ENCODE measurements around the gene MCOLN2.
A peak's percentile ranks its signal among the peaks of the same experiment; 100 is the strongest.
"Not testable (repeated sequence)": the region's sequence is repeated elsewhere in the genome, so short reads cannot be mapped to it uniquely, and the experiment has no call there.

The MCOLN2 gene

DNA sequence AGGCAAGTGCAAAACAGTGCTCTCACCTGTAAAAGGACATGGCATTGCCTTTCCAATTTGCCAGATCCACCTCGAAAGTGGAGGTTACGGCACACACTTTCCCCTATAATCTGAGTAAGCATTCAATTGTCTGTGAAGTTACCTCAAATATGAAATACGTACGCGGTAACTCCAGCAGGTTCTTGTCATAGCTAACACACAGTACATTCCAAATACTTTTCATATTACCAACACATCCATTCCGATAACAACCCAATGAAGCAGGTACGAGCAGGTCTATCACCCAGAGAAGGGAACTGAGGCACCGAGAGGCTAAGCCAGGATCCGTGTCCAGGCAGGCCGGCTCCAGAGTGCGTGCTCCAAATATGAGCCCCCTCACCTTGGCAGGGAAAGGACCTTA, 57.2 kb downstream of the MCOLN2 start:
- DNase-seq, result no peak

DNA sequence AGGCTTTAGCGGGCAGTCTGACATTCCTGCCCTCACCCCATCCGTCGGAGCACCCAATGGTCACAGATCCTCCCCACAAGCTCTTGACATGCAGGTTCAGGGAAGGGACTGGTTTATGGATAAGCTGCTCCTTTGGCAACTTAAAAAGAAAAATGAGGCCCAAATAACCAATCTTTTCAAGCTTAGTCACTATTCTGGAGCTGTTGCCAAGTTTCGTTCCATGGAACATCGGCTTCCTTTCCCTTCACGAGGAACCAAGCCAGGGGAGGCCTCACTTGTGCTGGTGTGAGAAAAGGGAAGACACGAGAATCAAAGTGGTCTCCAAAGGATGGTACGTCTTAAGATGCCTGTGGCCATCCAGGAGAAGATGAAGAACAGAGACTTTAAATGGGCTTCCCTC, 57.8 kb downstream of the MCOLN2 start:
- DNase-seq, result no peak

DNA sequence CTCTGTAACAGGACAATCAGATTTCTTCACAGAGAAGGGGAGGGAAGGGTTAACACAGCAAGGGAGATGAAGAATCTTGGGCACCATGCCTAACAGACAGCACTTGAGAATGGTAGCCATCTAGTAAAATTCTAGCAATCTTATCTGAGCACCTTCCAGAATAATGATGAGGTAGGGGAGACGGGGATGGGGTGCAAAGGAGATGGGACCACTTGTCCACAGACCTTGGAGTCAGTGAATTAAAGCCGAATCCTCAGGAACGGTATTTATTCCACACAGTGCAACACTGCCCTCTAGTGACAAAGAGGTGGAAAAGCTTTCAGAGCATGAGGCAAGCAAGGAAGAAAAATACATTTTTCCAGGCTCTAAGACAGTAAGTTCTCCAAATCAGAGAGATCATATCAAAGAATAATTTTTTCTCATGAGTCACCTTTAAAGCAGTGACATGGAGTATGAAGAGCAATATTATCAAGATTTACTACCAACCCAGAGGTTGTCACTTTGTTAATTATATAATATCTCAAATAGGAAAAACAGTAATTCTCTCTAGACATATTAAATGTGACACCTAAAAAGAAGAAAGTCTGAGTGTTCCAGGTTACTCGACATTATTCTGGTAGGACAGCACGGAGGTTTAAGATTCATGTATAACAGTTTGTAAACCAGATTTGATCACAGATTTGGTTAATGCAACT, 60.6 kb downstream of the MCOLN2 start:
- DNase-seq, result peak; percentile 46

DNA sequence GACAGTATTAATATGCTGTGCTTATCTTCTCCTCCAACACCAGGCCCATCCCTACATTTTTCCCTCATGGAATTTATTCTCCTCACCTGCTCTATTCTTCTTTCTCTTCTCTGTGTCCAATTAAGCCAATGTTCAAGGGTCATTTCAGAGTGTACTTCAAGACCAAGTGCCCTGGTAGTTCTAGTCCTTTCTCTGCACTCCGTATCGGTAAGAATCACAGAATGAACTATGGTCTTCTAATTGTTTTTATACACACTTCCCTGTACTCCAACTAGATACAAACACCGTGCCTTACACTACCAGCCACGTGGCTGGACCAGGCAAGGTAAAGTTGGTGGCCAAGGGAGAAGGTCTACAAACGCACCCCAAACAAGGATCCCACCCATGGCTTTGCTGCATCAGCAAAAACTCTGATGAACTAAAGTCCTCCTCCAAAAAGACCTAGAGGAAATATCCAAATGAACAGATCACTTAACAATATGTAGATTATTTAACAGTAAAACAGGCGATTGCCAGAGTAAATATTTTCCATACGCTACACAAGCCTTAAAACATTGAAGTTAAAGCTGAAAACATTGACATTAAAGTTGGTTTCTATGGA, 63.8 kb downstream of the MCOLN2 start:
- DNase-seq, result no peak

DNA sequence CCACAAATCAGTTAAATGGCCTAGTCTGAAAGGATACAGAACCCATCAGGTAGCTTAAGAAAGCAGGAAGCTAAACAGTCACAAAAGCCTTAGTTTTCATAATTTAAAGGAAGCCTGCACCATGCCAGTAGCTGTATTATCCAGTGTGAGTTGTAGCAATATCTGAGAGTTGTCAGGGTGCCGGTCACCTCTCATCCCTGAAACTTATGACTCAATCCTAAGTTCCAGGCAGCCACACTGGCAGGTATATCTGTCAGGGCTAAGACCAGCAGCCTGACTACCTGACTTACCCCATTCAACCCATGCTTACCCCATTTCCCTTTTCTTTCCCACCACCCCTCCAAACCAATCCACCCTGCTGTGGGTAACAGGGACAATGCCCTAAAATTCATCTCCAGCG, 66.1 kb downstream of the MCOLN2 start:
- no peak for DNase-seq

DNA sequence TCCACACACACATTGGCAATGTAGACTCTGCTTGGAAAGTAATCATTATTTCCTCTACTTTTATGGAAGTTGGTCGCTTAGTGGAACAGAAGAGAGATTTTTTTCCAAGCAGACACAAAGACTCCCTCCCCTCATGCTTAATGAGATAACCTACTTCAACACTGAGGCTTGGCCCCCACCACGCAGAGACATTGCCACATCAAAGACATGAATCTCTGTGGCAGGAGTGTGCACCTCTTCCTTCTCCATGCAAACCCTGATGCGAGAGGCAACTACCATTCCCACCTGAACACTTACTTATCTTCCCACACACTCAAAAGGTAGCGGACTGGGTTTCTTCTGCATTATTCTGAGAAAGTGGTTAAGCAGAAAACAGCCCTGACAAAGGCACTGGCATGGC, 66.6 kb downstream of the MCOLN2 start:
- no peak for DNase-seq

DNA sequence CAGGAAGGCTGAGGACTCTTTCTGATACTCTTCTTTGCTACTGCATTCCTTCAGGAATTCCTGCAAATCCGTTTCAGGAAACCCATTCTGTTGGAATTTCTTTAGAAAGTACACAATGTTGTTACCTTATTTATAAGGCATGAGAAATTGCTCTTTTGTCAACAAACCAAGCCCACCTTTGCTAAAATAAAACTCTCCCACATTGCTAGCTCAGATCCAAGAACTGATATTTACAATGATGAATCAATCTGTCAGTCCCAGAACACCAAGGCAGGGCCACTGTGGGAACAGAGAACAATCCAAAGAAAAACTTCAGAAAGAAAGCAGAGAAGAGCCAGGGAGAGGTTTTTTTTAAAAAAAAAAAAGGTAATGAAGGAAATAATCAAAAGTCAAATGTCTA, 67.3 kb downstream of the MCOLN2 start:
- no peak for DNase-seq

DNA sequence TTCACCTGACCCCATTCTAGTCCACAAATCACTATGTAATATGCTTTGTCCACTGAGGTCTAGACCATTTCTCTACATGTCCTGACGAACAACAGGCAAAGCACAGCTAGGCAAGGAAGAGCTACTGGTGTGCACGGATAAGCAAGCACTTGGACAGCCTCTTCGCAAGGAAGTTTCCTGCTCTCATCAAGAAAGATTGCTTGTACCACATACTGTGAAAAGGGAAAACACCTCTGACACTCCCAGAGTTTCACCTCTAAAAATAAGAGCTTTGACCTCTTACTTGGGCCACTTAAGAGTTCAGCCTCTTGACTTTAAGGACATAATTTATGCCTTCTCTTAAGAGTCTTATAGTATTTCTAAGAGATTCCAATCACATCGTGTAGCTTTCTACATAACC, 67.9 kb downstream of the MCOLN2 start:
- no peak for DNase-seq

DNA sequence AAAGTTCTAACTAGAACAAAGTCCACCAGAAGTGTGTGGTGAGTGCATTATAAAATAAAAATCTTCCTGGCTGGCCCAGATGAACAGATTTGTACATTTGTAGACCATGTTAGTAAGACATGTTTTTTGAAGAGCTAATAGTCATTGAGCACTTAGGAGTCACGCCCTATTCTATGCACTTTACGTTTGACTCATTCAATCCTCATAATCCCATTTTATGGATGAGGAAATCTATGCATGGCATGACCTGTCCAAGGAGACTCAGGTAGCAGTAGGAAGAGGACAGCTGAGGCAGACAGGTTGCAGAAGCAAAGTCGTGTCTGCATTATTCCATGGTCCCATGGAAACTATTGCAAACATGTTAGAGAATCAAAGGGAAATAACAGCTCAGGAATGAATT, 73.6 kb downstream of the MCOLN2 start:
- no peak for DNase-seq

DNA sequence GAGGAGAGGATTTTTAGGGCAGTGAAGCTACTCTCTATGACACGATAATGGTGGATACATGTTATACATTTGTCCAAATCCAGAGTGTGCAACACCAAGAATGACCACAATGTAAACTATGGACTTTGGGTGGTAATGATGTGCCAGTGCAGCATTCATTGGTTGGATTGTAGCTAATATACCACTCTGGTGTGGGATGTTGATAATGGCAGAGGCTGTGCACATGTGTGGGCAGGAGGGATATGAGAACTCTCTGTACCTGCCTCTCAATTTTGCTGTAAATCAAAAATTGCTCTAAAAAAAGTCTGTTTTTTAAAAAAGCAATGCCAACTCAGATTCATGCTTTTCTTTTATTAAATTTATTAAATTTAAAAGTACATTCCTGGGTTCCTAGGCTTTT, 76.8 kb downstream of the MCOLN2 start:
- no peak for DNase-seq

DNA sequence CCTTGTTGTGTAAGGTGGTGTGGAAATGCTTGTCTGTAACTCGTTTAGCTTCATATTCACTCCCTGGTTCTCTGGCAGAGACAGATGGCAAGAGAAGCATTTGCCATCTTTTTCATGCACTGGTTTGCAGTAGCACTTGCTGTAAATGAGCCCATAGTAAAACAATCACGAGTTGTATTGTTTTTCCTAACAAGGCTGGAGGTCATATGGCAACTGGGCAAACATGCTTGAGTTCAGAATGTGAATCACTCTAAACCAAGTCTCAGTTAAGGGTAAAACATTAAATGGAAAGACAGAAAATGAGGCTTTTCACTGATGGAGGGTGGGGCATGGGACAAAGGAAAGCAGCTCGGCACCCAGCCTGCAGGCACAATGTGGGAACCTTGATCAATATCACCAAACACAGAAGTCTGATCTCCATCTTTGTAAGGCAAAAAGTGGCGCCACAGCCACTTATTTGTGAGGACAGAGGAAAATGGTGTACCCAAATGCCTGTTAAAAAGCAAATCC, 77.4 kb downstream of the MCOLN2 start:
- no peak for DNase-seq

DNA sequence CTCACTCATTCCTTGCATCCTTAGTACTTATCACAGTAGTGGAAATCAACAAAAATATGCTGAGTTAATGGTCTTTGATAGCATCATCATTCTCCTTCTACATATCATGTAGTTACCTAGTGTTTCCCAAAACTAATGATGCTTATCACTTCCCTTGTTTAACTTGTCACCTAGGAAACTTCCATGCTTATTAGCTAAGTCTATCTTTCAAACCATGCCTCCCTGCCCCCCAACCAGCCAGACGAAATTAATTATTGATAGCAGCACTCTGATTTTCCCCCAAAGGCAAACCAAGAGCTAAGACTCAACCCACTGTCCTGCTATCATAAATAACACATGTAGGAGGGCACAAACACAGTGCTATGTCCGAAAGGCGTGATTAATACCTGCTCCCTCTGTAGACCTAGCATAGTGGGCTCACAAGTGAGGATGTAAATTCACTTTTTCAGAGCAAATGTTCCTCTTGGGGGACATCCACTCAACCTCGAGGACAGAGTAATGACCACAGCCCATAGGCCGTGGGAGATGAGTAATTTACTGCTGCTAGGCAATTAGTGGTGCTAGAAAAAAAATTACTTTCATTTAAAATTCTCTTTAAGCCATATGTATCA, 78.1 kb downstream of the MCOLN2 start:
- no peak for DNase-seq

DNA sequence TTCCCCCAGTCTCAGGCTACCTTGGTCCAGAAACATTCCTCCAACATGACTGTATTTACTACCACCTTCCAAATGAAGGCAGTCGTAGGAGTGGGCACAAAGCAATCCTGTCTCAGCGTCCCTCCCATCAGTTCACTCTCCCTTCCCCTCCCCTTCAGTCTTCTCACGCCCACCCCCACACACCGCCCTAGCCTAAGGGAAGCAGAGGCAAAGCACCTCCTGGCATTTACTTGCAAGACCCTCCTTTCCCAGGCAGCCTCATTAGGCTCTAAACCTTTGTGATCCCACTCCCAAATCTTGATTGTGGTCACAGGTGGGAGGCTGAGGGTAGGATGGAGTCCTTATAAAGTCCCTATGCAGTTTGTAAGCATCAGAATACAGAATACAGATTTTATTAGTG, 80.0 kb downstream of the MCOLN2 start:
- no peak for DNase-seq

DNA sequence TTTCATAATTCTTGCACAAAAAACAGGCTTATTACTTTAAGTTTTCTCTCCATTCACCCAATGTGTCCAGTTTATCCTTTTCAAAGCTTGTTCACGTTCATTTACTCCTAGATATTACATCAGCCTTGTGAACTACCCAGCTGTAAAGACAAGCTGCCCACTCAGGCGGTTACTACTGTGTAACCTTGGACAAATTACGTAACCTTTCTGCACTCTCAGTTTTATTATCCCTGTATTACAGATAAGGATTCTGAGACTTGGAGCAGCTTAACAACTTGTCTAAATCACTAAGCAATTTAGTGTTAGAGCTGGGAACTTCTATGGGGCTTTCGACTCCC, 83.4 kb downstream of the MCOLN2 start:
- no peak for DNase-seq

DNA sequence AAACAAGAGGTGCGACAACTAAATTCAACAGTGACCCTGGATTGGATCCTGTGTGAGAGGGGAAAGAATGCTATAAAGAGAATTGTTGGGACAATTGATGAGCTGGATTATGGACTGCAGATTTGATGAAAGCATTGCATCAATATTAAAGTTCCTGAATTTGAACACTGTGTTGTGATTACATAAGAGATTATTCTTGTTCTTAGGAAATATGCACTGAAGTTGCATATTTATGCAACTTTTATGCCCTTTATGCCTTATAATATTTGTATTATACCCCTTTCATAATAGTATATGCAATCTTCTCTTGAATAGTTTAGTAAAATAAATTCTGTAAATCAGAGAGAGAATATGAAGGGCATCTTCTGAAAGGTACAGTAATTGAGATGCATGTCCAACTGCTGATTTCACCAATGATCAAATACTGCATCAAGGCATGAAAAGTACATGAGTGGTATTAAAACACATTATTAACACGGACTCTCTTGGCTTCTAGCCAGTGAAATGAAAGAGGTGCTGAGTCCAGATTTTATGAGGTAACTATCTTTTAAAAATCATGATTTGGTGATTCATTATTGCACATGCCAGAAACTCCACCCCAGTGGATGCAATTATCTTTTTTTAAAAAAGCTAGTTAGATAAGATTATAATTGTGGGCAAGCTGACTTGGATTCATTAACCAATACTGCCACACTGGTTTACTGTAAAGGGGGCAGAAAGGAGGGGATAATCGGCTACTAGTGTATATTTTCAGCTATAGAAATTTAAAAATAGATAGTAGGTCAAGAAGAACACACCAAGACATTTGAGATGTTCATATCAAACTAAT, 84.0 kb downstream of the MCOLN2 start:
- no peak for DNase-seq

DNA sequence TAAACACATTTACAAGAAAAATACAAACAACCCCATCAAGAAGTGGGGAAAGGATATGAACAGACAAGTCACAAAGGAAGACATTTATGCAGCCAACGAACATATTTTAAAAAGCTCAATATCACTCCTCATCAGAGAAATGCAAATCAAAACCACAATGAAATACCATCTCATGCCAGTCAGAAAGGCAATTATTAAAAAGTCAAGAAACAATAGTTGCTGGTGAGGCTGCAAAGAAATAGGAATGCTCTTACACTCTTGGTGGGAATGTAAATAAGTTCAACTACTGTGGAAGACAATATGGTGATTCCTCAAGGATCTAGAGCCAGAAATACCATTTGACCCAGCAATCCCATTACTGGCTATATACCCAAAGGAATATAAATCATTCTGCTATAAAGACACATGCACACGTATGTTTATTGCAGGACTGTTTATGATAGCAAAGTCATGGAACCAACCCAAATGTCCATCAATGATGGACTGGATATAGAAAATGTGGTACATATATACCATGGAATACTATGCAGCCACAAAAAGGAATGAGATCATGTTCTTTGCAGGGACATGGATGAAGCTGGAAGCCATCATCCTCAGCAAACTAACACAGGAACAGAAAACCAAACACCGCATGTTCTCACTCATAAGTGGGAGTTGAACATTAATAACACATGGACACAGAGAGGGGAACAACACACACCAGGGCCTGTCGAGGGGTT, 88.0 kb downstream of the MCOLN2 start:
- DNase-seq, result not testable (repeated sequence)

DNA sequence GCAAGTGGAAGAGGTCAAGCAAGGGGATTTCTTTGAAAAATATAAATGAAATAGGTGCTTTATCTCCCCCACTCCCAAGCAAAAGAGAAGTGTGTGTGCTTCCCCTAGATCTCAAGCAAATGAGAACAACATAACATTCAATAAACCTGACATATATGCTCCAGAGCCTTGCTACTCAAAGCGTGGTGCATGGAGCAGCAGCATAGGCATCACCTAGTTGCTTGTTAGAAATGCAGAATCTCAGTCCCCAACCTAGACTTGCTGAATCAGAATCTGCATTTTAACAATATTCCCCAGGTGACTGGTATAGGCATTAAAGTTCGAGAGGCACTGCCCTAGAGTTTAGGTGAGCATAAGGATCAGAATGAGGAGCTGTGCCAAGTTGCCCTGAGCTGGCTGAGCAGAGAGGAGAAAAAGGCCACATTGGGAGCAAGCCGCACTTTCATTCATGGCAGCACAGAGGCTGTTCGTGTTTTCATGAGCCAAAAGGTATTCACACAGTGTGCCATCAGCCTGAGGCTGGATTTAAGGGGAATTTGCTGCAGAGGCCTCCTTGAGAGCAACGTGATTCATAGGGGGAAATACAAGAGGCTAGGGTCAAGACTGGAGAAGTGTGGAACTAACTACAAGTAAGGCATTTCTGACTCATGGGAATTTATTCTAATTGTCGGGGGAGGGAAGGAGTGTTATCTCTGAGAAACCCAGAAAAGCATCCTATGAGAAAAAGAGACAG, 89.7 kb downstream of the MCOLN2 start:
- DNase-seq, result no peak

DNA sequence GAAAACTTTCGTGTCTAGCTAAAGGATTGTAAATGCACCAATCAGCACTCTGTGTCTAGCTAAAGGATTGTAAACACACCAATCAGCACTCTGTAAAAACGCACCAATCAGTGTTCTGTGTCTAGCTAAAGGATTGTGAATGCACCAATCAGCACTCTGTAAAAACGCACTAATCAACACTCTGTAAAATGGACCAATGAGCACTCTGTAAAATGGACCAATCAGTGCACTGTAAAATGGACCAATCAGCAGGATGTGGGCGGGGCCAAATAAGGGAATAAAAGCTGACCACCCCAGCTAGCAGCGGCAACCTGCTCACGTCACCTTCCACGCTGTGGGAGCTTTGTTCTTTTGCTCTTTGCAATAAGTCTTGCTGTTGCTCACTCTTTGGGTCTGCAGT, 94.2 kb downstream of the MCOLN2 start:
- DNase-seq, result not testable (repeated sequence)

DNA sequence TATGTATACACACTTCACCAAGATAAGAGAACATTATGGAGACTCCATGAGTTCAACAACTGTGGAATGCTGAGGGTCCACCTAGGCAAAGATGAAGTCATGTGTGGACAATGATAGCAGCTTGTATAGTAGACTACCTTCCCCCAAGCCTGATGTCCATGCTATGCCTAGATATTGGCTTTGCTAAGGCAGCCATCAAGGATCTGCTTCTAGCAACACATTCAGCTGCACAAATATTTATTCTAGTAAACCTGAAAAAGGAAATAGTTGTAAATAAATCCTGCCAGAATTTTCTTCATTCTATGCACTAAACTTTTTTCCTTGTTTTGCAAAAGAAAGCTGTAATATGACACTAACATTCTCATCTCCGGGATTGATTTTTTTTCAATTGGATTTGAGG, 96.9 kb downstream of the MCOLN2 start:
- DNase-seq, result no peak

DNA sequence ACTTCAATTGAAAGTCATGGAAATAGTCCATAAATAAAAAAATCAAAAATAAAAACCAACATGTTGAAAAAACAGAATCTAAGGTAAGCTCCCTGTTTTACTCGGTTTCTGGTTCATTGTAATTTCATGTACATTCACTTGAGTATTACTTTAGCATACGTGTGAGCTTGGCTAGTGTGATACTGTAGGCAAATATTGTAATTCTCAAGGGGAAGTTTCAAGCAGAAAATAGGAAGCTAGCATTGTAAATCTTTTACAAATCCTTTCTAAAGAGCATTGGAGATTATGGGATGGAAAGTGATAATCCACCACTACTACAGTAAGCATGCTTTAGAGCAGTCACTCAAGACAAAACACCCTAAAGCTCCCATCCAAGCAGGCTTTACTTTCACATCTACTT, 100.6 kb downstream of the MCOLN2 start:
- no peak for DNase-seq

DNA sequence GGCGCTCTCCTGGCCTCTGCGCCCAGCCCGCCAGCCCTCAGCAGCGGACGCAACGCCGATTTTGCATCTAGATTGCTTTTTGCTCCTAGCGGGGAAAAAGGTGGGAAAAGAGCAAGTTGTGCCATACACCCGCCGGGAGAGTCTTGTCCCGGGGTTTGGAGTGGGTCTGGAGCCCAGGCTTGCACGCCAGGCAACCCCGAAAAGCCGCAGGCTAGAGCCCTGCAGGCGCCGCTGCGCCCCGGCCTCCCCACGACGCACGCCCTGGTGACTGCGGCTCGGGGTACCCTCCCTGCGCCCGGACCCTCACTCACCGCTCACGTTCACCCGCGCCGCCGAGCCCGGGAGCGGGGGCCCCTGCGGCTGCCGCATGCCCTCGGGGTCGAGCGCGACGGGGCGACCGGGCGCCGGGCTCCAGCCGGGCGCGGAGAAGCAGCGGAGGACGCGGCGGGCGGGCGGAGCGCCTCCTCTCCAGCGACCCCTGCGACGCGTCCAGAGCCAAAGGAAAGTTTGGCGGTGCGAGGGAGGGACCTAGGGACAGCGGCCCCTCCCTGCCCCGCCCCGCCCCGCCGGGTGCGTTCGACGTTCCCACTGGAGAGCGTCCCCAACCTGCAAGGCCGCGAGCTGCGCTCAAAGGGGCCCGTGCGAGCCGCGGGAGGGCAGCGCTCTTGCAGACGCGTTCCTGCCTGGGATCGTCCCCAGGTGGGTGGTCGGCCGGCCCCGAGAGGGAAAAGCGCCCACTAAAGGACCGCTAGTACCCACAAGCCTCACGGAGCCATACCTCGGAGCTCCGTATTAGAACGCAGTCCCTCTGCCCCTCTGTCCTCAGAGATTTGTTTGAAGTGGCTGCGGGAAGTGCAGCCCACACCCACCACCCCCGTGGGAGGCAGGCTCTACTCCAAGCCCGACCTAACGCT, 104.0 kb downstream of the MCOLN2 start, which contains the start of gene LPAR3:
Gene LPAR3 (minus strand): TSS at position 502 of the 914 bp plus-strand sequence. CDS start 27,086 bp downstream, outside the sequence.
- DNase-seq, result peak; percentile 36
